ENCODE measurements around the gene NPAS3.

NPAS3 gene

DNA sequence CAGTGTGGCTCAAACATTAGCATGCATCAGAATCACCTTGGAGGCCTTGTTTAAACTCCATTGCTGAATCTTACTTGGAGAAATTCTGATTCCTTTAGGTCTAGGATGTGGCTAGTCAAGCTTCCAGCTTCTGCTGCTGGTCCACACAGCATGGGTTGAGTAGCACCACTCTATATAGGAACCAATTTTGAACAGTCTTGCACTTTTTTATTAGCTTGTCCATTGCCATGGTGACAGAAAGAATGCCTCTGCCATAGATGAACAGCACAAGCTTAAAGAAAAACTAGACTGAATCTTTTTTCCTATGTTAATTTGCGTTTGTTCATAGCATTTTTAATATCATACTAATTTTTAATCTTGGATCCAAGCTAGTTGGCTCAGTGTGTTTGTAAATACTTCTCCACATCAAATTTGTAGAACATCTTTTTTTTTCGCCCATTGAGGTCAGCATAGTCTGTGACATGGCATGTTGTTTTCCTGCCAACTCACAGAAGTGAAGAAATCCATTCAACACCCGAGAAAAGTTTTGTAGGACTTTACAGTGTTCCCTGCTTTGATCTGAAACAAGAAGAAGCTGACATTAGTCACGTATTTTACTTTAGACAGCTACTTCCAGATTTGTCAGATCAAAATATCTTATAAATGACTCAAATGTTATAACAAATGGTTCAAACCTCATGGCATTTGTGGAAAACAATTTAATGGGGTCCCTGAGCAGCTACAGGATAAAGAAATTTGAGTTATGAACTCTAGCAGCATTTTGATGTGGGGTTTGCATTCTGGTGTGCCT, 573.4 kb downstream of the NPAS3 start:
- Histone ChIP-seq H4K20me1 (ENCODE audit: insufficient read depth) (no peaks in the 10 kb centered on the region), H3K4me1 (ENCODE audit: low read depth, poor library complexity, severe bottlenecking) (no peaks in the 10 kb centered on the region), H3K27ac (no peak overlapping the region), H3K36me3 (ENCODE audit: insufficient read depth) (no peaks in the 10 kb centered on the region), H3K27me3 (ENCODE audit: insufficient read depth, low read depth) (no peaks in the 10 kb centered on the region), H3K4me2 (no peak overlapping the region), H3K79me2 (ENCODE audit: insufficient read depth, low read depth) (no peaks in the 10 kb centered on the region), H3K4me3 (IDR thresholded peaks at IDR 0.05; ENCODE audit: insufficient read depth, low read depth, low read length) (no peak overlapping the region), H2AFZ (ENCODE audit: low read depth) (no peak overlapping the region), H3K9ac (no peak overlapping the region)
- TF ChIP-seq, protein P1, sequence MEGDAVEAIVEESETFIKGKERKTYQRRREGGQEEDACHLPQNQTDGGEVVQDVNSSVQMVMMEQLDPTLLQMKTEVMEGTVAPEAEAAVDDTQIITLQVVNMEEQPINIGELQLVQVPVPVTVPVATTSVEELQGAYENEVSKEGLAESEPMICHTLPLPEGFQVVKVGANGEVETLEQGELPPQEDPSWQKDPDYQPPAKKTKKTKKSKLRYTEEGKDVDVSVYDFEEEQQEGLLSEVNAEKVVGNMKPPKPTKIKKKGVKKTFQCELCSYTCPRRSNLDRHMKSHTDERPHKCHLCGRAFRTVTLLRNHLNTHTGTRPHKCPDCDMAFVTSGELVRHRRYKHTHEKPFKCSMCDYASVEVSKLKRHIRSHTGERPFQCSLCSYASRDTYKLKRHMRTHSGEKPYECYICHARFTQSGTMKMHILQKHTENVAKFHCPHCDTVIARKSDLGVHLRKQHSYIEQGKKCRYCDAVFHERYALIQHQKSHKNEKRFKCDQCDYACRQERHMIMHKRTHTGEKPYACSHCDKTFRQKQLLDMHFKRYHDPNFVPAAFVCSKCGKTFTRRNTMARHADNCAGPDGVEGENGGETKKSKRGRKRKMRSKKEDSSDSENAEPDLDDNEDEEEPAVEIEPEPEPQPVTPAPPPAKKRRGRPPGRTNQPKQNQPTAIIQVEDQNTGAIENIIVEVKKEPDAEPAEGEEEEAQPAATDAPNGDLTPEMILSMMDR (conservative IDR thresholded peaks at IDR 0.05; ENCODE audit: low read depth, low read length), result no peak

DNA sequence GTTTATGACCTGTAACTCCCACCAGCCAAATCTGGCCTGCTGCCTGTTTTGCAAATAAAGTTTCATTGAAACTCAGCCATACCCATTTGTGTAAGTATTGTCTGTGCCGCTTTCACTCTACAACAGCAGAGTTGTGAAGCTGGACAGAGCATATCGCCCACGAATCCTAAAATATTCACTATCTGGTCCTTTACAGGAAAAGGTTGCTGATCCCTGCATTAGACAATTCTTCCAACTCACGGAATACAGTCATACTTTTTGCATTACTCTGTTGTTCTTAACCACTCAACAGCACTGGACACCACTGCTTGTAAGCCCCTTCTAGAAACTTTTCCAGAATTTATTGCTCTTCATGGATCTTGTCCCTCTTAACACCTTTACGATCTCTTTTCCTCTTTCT, 576.8 kb downstream of the NPAS3 start:
- TF ChIP-seq, protein P1 (conservative IDR thresholded peaks at IDR 0.05; ENCODE audit: low read depth, low read length), result no peak
- H3K27me3 ChIP-seq (ENCODE audit: insufficient read depth, low read depth), result no peaks in the 10 kb centered on the region
- no peaks in the 10 kb centered on the region for H3K79me2 ChIP-seq (ENCODE audit: insufficient read depth, low read depth)
- H3K27ac ChIP-seq, result no peak overlapping the region
- no peaks in the 10 kb centered on the region for H3K4me1 ChIP-seq (ENCODE audit: low read depth, poor library complexity, severe bottlenecking)
- H3K4me2 ChIP-seq, result no peak overlapping the region
- H2AFZ ChIP-seq (ENCODE audit: low read depth), result no peak overlapping the region
- no peaks in the 10 kb centered on the region for H4K20me1 ChIP-seq (ENCODE audit: insufficient read depth)
- no peak overlapping the region for H3K4me3 ChIP-seq (IDR thresholded peaks at IDR 0.05; ENCODE audit: insufficient read depth, low read depth, low read length)
- H3K36me3 ChIP-seq (ENCODE audit: insufficient read depth), result no peaks in the 10 kb centered on the region
- no peak overlapping the region for H3K9ac ChIP-seq

DNA sequence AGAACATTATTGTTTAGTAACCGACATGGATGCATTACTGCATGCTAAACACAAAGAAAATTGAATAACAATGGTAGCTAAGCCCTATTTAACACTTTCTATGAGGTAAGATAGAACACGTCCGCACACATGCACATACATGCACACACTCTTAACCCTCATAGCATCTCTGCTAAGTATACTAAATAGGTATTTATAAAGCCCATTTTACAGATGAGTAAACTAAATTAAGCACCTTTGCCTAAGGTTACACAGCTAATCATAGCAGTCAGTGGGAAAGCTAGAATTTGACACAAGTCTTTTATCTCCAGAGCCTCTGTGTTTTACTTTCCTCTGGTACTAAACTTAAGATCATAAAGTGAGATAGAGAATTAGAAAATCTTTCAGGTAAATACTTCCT, 577.2 kb downstream of the NPAS3 start:
- H3K79me2 ChIP-seq (ENCODE audit: insufficient read depth, low read depth), result no peaks in the 10 kb centered on the region
- no peaks in the 10 kb centered on the region for H3K27me3 ChIP-seq (ENCODE audit: insufficient read depth, low read depth)
- H3K9ac ChIP-seq, result no peak overlapping the region
- H3K36me3 ChIP-seq (ENCODE audit: insufficient read depth), result no peaks in the 10 kb centered on the region
- H3K4me3 ChIP-seq (IDR thresholded peaks at IDR 0.05; ENCODE audit: insufficient read depth, low read depth, low read length), result no peak overlapping the region
- H3K27ac ChIP-seq, result no peak overlapping the region
- H3K4me2 ChIP-seq, result no peak overlapping the region
- no peaks in the 10 kb centered on the region for H3K4me1 ChIP-seq (ENCODE audit: low read depth, poor library complexity, severe bottlenecking)
- TF ChIP-seq, protein P1 (conservative IDR thresholded peaks at IDR 0.05; ENCODE audit: low read depth, low read length), result no peak
- H2AFZ ChIP-seq (ENCODE audit: low read depth), result no peak overlapping the region
- H4K20me1 ChIP-seq (ENCODE audit: insufficient read depth), result no peaks in the 10 kb centered on the region

DNA sequence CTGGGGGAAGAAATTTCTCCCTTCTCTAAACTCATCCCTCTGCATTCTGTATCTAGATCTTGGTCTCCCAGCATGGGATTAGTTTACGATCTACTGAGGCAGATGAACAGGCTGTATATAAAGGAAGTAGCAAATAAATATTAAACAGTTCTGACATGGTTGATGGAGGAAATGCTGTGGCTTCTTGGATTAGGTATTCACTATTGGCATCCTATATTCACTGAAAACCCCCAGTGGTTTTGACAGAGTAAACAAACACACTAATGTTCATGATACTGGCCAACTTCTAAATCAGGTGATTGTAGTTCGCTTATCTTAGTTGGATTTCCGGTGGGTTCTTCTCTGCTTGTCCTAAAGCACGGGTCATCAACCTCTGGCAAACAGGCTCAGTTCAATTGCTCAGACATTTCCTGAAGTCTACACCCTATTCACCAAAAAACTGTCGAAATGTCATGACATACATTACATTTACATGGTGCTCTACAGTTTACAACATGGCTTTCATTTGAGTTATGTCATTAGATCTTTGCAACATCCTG, 578.3 kb downstream of the NPAS3 start:
- TF ChIP-seq, protein P1 (conservative IDR thresholded peaks at IDR 0.05; ENCODE audit: low read depth, low read length), result no peak
- Histone ChIP-seq H3K4me3 (IDR thresholded peaks at IDR 0.05; ENCODE audit: insufficient read depth, low read depth, low read length) (no peak overlapping the region), H3K36me3 (ENCODE audit: insufficient read depth) (no peaks in the 10 kb centered on the region), H3K4me2 (no peak overlapping the region), H3K27ac (no peak overlapping the region), H2AFZ (ENCODE audit: low read depth) (no peak overlapping the region), H3K27me3 (ENCODE audit: insufficient read depth, low read depth) (no peaks in the 10 kb centered on the region), H4K20me1 (ENCODE audit: insufficient read depth) (no peaks in the 10 kb centered on the region), H3K9ac (no peak overlapping the region), H3K79me2 (ENCODE audit: insufficient read depth, low read depth) (no peaks in the 10 kb centered on the region), H3K4me1 (ENCODE audit: low read depth, poor library complexity, severe bottlenecking) (no peaks in the 10 kb centered on the region)
